SK-N-SH (cell line): ENCODE measurements around the gene VPS4B. TPM values are rescaled to one million over a fixed set of nuclear protein-coding genes. Genes with fewer than 3 reads are reported as not detected.

Experiments
- CTCF ChIA-PET: fragments of 300-600, 350-600 bp; formaldehyde crosslinking; extraction: SDS; loops from one replicate; lab custom pipeline; 2021; lab: Yijun Ruan, JAX
- POLR2A ChIA-PET: fragments of 350-600 bp; sonication (Branson Sonifier 250); formaldehyde crosslinking; extraction: SDS; loops from one replicate; lab custom pipeline; 2020; ENCODE audit warnings: antibody characterized with exemption, inconsistent platforms; lab: Yijun Ruan, JAX
- DNase-seq: peaks from one replicate; pipeline ENCODE4 v3.0.0; 2012
- H2AFZ ChIP-seq: fragments of 200-600 bp; sonication (generic); 2 replicates; pipeline ENCODE4 v1.8.1; 2016; ENCODE audit warnings: antibody characterized with exemption, mild to moderate bottlenecking, low read depth
- H3F3A ChIP-seq: fragments of 200-600 bp; sonication (generic); replicated peaks from 2 replicates; pipeline ENCODE3; 2016; ENCODE audit warnings: antibody characterized with exemption, mild to moderate bottlenecking; ENCODE audit not compliant: insufficient read depth
- H3K27ac ChIP-seq, 2 experiments: fragments of 200-500 bp in 1 of 2; fragments of 200-600 bp in 1 of 2; sonication (Bioruptor generic) in 1 of 2; sonication (generic), shearing (Covaris generic) in 1 of 2; 2 replicates each; pipeline versions ENCODE4 v1.5.1 to v1.6.1; 2014 to 2016; ENCODE audit warnings: low read depth in 2 of 2, inconsistent platforms in 1 of 2, low read length in 1 of 2, mild to moderate bottlenecking in 1 of 2, mixed read lengths in 1 of 2
- H3K27me3 ChIP-seq: fragments of 200-600 bp; sonication (generic), shearing (Covaris generic); 2 replicates; pipeline ENCODE4 v1.6.1; 2016; ENCODE audit warnings: mixed run types; ENCODE audit not compliant: insufficient read depth
- H3K36me3 ChIP-seq, 2 experiments: fragments of 200-500 bp in 1 of 2; fragments of 200-600 bp in 1 of 2; sonication (Bioruptor generic) in 1 of 2; sonication (generic) in 1 of 2; replicated peaks in 1 of 2; 2 replicates each; pipeline versions ENCODE3 to v1.5.1; 2014 to 2016; ENCODE audit warnings: low read length in 1 of 2, mild to moderate bottlenecking in 1 of 2; ENCODE audit not compliant: insufficient read depth in 2 of 2, control insufficient read depth in 1 of 2
- H3K4me1 ChIP-seq, 2 experiments: fragments of 200-500 bp in 1 of 2; fragments of 200-600 bp in 1 of 2; sonication (Bioruptor generic) in 1 of 2; sonication (generic), shearing (Covaris generic) in 1 of 2; 2 replicates each; pipeline versions ENCODE4 v1.5.1 to v1.6.1; 2014 to 2016; ENCODE audit warnings: low read depth in 1 of 2, low read length in 1 of 2, mixed run types in 1 of 2; ENCODE audit not compliant: insufficient read depth in 2 of 2, control insufficient read depth in 1 of 2
- H3K4me2 ChIP-seq: fragments of 200-600 bp; sonication (generic), shearing (Covaris generic); 2 replicates; pipeline ENCODE4 v1.6.1; 2017; ENCODE audit warnings: mixed run types
- H3K4me3 ChIP-seq, 2 experiments: fragments of 200-500 bp in 1 of 2; fragments of 200-600 bp in 1 of 2; sonication (Bioruptor generic) in 1 of 2; sonication (generic), shearing (Covaris generic) in 1 of 2; 2 replicates each; pipeline versions ENCODE4 v1.5.1 to v1.8.1; 2014 to 2016; ENCODE audit warnings: low read depth in 2 of 2, inconsistent platforms in 1 of 2, low read length in 1 of 2, mild to moderate bottlenecking in 1 of 2, mixed read lengths in 1 of 2, moderate library complexity in 1 of 2
- H3K79me2 ChIP-seq: fragments of 200-600 bp; sonication (generic); 2 replicates; pipeline ENCODE4 v1.8.1; 2017; ENCODE audit warnings: mild to moderate bottlenecking; ENCODE audit not compliant: insufficient read depth
- H3K9ac ChIP-seq: fragments of 200-600 bp; sonication (generic); 2 replicates; pipeline ENCODE4 v1.6.1; 2017; ENCODE audit warnings: mixed run types
- H3K9me2 ChIP-seq: fragments of 200-600 bp; sonication (generic); 2 replicates; pipeline ENCODE4 v1.6.1; 2017; ENCODE audit warnings: mixed run types
- H3K9me3 ChIP-seq: fragments of 200-600 bp; sonication (generic); 2 replicates; pipeline ENCODE4 v1.6.1; 2017; ENCODE audit warnings: mixed run types, mild to moderate bottlenecking, moderate library complexity
- H4K20me1 ChIP-seq: fragments of 200-600 bp; sonication (generic); 2 replicates; pipeline ENCODE4 v1.6.1; 2017; ENCODE audit warnings: mild to moderate bottlenecking, mixed run types; ENCODE audit not compliant: insufficient read depth
- ELF1 ChIP-seq: IDR thresholded peaks from 2 replicates; pipeline ENCODE4 v1.4.0; 2012
- FOSL2 ChIP-seq: IDR thresholded peaks from 2 replicates; pipeline ENCODE4 v1.4.0; 2012; ENCODE audit warnings: low read depth, mild to moderate bottlenecking, moderate library complexity, borderline replicate concordance
- GATA2 ChIP-seq: sonication (generic); formaldehyde crosslinking; IDR thresholded peaks from 2 replicates; pipeline ENCODE4 v1.5.0; 2020; ENCODE audit warnings: mild to moderate bottlenecking, missing genetic modification reagents
- JUND ChIP-seq: IDR thresholded peaks from 2 replicates; pipeline ENCODE4 v1.4.0; 2012
- MEF2A ChIP-seq: IDR thresholded peaks from 2 replicates; pipeline ENCODE4 v1.4.0; 2012; ENCODE audit warnings: low read depth, borderline replicate concordance
- NFIC ChIP-seq: IDR thresholded peaks from 2 replicates; pipeline ENCODE4 v1.4.0; 2012; ENCODE audit warnings: borderline replicate concordance
- POLR2AphosphoS5 ChIP-seq: IDR thresholded peaks from 2 replicates; pipeline ENCODE4 v1.6.1; 2012; ENCODE audit warnings: low read depth, low read length
- RFX5 ChIP-seq: IDR thresholded peaks from 2 replicates; pipeline ENCODE4 v1.6.1; 2012; ENCODE audit warnings: mild to moderate bottlenecking, improper control_type of control experiment, low read length
- RXRA ChIP-seq: IDR thresholded peaks from 2 replicates; pipeline ENCODE4 v1.4.0; 2012; ENCODE audit warnings: low read depth, mild to moderate bottlenecking, borderline replicate concordance
- SMC3 ChIP-seq: IDR thresholded peaks from 2 replicates; pipeline ENCODE4 v1.6.1; 2012; ENCODE audit warnings: low read depth, low read length, improper control_type of control experiment
- WGBS: methylation state at CpG from one replicate; pipeline ENCODE4 v1.1.6; 2017; ENCODE audit warnings: low lambda C conversion rate; 5-methylcytosine and 5-hydroxymethylcytosine counted together
- polyA plus RNA-seq, 3 experiments: library from polyadenylated mRNA; depleted of rRNA; stranded (reverse); fragments of >200 nt; gene quantifications; 2 replicates each; pipeline ENCODE4 v1.2.3, GENCODE V29; 2012
- TF ChIP-seq, protein P1 (sequence below): IDR thresholded peaks from 2 replicates; pipeline ENCODE4 v1.4.0; 2012; ENCODE audit warnings: low read depth
- TF ChIP-seq, protein P2 (sequence below): IDR thresholded peaks from 2 replicates; pipeline ENCODE4; 2012

VPS4B gene
- polyA plus RNA-seq, 1 of the 3 experiments (the other 2 are of a cell fraction): 15.0 TPM

DNA sequence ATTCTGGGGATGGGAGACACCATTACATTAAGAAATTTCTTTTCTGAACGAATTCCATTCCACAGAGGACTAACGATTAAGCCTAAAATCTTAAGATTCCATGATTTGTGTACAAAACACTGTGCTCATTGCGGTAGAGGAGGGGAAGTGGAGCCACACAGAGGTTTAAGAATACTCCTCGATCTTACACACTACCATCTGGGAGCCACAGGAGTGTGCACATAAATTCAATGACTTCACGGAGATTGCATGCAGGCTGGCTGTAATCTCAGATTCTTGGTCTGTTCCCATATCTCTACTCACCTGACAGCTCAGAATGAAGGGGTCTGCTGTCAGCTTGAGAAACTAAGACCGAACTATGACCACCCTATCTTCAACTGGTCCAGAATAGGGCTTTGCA, 762 bp downstream of the VPS4B start:
- no peak for DNase-seq
- Histone ChIP-seq H3K9ac (peak overlapping the region; percentile 91), H3K9me3 (no peaks in the 10 kb centered on the region), H2AFZ (0 out of 2 replicates have a peak overlapping the region, but pooled peaks have one; percentile 64), H3K27me3 (no peaks in the 10 kb centered on the region), H4K20me1 (peaks cover 19% of the 10 kb centered on the region; the same call in 1 of the 2 replicates), H3K9me2 (no peaks in the 10 kb centered on the region), H3K4me2 (peak overlapping the region; percentile 81), H3K4me1 (peaks cover 0 to 4% of the 10 kb centered on the region in 2 experiments; a peak in 2 of 4 replicates), H3F3A (no peaks in the 10 kb centered on the region), H3K27ac (peak overlapping the region; percentile 90 to 93), H3K36me3 (peaks cover 15 to 24% of the 10 kb centered on the region in 2 experiments)
- 8% methylated on average over 6 of the region's 6 CpGs for WGBS
- CTCF ChIA-PET: interaction anchor here (1.6 kb wide), 1 partner anchor 99 kb away, joined by 3 read pairs; no protein-coding TSS in a partner anchor
- TF ChIP-seq RFX5: no peak
- TF ChIP-seq, protein P1, sequence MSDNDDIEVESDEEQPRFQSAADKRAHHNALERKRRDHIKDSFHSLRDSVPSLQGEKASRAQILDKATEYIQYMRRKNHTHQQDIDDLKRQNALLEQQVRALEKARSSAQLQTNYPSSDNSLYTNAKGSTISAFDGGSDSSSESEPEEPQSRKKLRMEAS: no peak
- TF ChIP-seq FOSL2: no peak
- no peak for TF ChIP-seq NFIC
- TF ChIP-seq, all 33 proteins: peak for 0
- peak overlapping the region; percentile 74 to 92 for H3K4me3 ChIP-seq
- peaks cover 56% of the 10 kb centered on the region for H3K79me2 ChIP-seq
- POLR2A ChIA-PET: interaction anchor here (0.9 to 1.3 kb wide), 4 partner anchors 10 to 54 kb away, joined by 3 to 8 read pairs (median 6); partner anchors contain the start of gene KDSR

DNA sequence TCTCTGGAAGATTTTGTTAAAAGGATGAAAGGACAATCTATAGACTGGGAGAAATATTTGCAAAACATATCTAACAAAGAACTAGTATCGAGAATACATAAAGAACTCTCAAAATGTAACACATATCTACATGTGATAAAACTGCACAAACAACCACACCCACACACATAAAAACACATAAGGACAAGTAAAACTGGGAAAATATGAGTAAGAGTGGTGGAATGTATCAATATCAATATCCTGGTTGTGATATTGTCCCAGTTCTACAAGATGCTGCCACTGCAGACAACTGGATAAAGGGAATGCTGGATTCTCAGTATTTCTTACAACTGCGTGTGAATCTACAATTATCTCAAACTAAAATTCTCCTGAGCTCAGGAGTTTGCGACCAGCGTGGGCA, 9.3 kb downstream of the VPS4B start:
- Histone ChIP-seq H3K27ac (no peak overlapping the region), H3K4me1 (peaks cover 0 to 8% of the 10 kb centered on the region in 2 experiments; a peak in 3 of 4 replicates), H3K36me3 (peaks cover 53 to 71% of the 10 kb centered on the region in 2 experiments), H3K27me3 (no peaks in the 10 kb centered on the region), H3F3A (peaks cover 14% of the 10 kb centered on the region), H3K79me2 (peaks cover 83% of the 10 kb centered on the region), H4K20me1 (peaks cover 8% of the 10 kb centered on the region; the same call in 1 of the 2 replicates), H3K4me2 (no peak overlapping the region), H3K9me2 (no peaks in the 10 kb centered on the region), H3K9me3 (no peaks in the 10 kb centered on the region), H2AFZ (no peak overlapping the region), H3K4me3 (no peak overlapping the region), H3K9ac (no peak overlapping the region)
- WGBS: 98% methylated on average over 4 of the region's 4 CpGs
- POLR2A ChIA-PET: no interaction called here
- TF ChIP-seq JUND (no peak), POLR2AphosphoS5 (no peak), MEF2A (no peak), RFX5 (no peak), GATA2 (no peak), SMC3 (no peak), NFIC (no peak)
- TF ChIP-seq, protein P1: no peak
- CTCF ChIA-PET: interaction anchor here (1.0 kb wide), 1 partner anchor 8 kb away, joined by 3 read pairs; no protein-coding TSS in a partner anchor
- no peak for DNase-seq

DNA sequence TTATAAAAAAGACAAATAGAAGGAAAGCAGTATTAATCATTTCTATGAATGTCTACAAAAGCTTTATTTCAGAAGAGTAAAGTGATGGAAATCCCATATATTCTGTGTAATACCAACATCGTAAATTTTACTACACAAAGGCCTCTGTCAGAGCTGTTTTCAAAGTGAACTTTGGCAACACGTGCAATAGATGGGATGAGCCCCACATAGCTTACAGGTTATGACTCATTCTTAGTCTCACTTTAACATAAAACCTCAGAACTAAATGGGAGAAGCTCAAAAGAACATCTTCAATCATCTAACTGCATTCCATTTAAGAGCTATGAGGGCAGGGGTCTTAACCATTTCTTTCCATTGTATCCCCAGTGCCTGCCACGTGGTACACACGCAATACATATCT, 11.5 kb downstream of the VPS4B start:
- peaks cover 14% of the 10 kb centered on the region for H3F3A ChIP-seq
- H3K79me2 ChIP-seq: peaks cover 82% of the 10 kb centered on the region; the same call in 1 of the 2 replicates
- 57% methylated on average over 4 of the region's 4 CpGs for WGBS
- no peaks in the 10 kb centered on the region for H3K9me3 ChIP-seq
- H3K4me3 ChIP-seq: no peak overlapping the region
- no peak overlapping the region for H3K9ac ChIP-seq
- peaks cover 0 to 8% of the 10 kb centered on the region in 2 experiments; a peak in 3 of 4 replicates for H3K4me1 ChIP-seq
- DNase-seq: no peak
- peak overlapping the region in 1 of 2 experiments; percentile 61; a peak in 2 of 4 replicates for H3K27ac ChIP-seq
- no peaks in the 10 kb centered on the region for H3K27me3 ChIP-seq
- peaks cover 71 to 77% of the 10 kb centered on the region in 2 experiments for H3K36me3 ChIP-seq
- peak; percentile 66; the same call in 1 of the 2 replicates for TF ChIP-seq FOSL2
- TF ChIP-seq RXRA: no peak
- TF ChIP-seq JUND: peak; percentile 51; the same call in 1 of the 2 replicates
- 0 out of 2 replicates have a peak, but pooled peaks have one; percentile 24 for TF ChIP-seq NFIC
- no peak for TF ChIP-seq ELF1
- TF ChIP-seq, protein P1: peak; percentile 82
- TF ChIP-seq, protein P2, sequence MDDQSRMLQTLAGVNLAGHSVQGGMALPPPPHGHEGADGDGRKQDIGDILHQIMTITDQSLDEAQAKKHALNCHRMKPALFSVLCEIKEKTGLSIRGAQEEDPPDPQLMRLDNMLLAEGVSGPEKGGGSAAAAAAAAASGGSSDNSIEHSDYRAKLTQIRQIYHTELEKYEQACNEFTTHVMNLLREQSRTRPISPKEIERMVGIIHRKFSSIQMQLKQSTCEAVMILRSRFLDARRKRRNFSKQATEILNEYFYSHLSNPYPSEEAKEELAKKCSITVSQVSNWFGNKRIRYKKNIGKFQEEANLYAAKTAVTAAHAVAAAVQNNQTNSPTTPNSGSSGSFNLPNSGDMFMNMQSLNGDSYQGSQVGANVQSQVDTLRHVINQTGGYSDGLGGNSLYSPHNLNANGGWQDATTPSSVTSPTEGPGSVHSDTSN: peak; percentile 20; the same call in 1 of the 2 replicates
- TF ChIP-seq, all 33 proteins: peak for 5
- Histone ChIP-seq H3K4me2 (no peak overlapping the region), H3K9me2 (no peaks in the 10 kb centered on the region), H2AFZ (no peak overlapping the region), H4K20me1 (peaks cover 4% of the 10 kb centered on the region; the same call in 1 of the 2 replicates)
- CTCF ChIA-PET: interaction anchor here (1.4 kb wide), 1 partner anchor 26 kb away, joined by 3 read pairs; no protein-coding TSS in a partner anchor
- POLR2A ChIA-PET: interaction anchor here (1.7 kb wide), 1 partner anchor 11 kb away, joined by 6 read pairs; the partner anchor contains the start of gene VPS4B
